SHP77 (cell line): Measurements from ENCODE around the gene DGKI.

Experiments
- DNase-seq, 2 experiments: peaks; one replicate each; lab custom pipeline; 2025; lab: John Stamatoyannopoulos, UW

Gene DGKI

GRCh38 chr7:137685433-137686164 lies 161.2 kb downstream of the DGKI start:
- no peak for DNase-seq

- DNase-seq, result no peak
Observed at GRCh38 chr7:137684776-137685175, 162.0 kb downstream of the DGKI start.

GRCh38 chr7:137684316-137684715 lies 162.5 kb downstream of the DGKI start:
- no peak for DNase-seq

- no peak for DNase-seq
Observed at GRCh38 chr7:137682596-137682995, 164.2 kb downstream of the DGKI start.

GRCh38 chr7:137681657-137682562 lies 164.9 kb downstream of the DGKI start:
- no peak for DNase-seq

- no peak for DNase-seq
Observed at GRCh38 chr7:137674551-137675409, 172.0 kb downstream of the DGKI start.

GRCh38 chr7:137674048-137674447 lies 172.7 kb downstream of the DGKI start:
- DNase-seq, result no peak

GRCh38 chr7:137671920-137672319 lies 174.9 kb downstream of the DGKI start:
- no peak for DNase-seq

GRCh38 chr7:137670222-137671064 lies 176.3 kb downstream of the DGKI start:
- no peak for DNase-seq

- no peak for DNase-seq
Observed at GRCh38 chr7:137669706-137670105, 177.1 kb downstream of the DGKI start.

GRCh38 chr7:137668404-137668803 lies 178.4 kb downstream of the DGKI start:
- DNase-seq, result no peak

GRCh38 chr7:137667633-137668387 lies 179.0 kb downstream of the DGKI start:
- DNase-seq, result no peak

- DNase-seq, result no peak
Observed at GRCh38 chr7:137664846-137665245, 181.9 kb downstream of the DGKI start.

GRCh38 chr7:137661634-137662033 lies 185.1 kb downstream of the DGKI start:
- no peak for DNase-seq

GRCh38 chr7:137658190-137658900 lies 188.4 kb downstream of the DGKI start:
- DNase-seq, result no peak

GRCh38 chr7:137657476-137658189 lies 189.1 kb downstream of the DGKI start:
- DNase-seq, result no peak

GRCh38 chr7:137656850-137657232 lies 189.9 kb downstream of the DGKI start:
- DNase-seq, result no peak

GRCh38 chr7:137656227-137656849 lies 190.4 kb downstream of the DGKI start:
- DNase-seq, result peak; percentile 44 to 53

- no peak for DNase-seq
Observed at GRCh38 chr7:137655804-137656203, 191.0 kb downstream of the DGKI start.
